ENCODE measurements around the gene DEFB132. TPM values are rescaled to one million over a fixed set of nuclear protein-coding genes. Genes with fewer than 3 reads are reported as not detected.

Gene DEFB132
- total RNA-seq, 1 experiment from 2014 or later: not detected

- no peaks in the 10 kb centered on the region for H3K9me3 ChIP-seq (ENCODE audit: low read depth, low read length, poor library complexity, severe bottlenecking)
- H3K4me1 ChIP-seq (ENCODE audit: insufficient read depth, low read length, poor library complexity, severe bottlenecking): peaks cover 31% of the 10 kb centered on the region
- peak; percentile 96 for DNase-seq (ENCODE audit: low spot score)
- intact Hi-C loops (cut with micrococcal nuclease; ENCODE audit: unreplicated experiment): loop anchor here (1.0 kb wide), 1 partner anchor 30 kb away; no protein-coding TSS in a partner anchor
- POLR2A ChIA-PET (ENCODE audit: low non-redundant PET): interaction anchor here (1.1 kb wide), 1 partner anchor 13 kb away, joined by 9 read pairs; no protein-coding TSS in a partner anchor
- TF ChIP-seq, protein P1, sequence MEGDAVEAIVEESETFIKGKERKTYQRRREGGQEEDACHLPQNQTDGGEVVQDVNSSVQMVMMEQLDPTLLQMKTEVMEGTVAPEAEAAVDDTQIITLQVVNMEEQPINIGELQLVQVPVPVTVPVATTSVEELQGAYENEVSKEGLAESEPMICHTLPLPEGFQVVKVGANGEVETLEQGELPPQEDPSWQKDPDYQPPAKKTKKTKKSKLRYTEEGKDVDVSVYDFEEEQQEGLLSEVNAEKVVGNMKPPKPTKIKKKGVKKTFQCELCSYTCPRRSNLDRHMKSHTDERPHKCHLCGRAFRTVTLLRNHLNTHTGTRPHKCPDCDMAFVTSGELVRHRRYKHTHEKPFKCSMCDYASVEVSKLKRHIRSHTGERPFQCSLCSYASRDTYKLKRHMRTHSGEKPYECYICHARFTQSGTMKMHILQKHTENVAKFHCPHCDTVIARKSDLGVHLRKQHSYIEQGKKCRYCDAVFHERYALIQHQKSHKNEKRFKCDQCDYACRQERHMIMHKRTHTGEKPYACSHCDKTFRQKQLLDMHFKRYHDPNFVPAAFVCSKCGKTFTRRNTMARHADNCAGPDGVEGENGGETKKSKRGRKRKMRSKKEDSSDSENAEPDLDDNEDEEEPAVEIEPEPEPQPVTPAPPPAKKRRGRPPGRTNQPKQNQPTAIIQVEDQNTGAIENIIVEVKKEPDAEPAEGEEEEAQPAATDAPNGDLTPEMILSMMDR (conservative IDR thresholded peaks at IDR 0.05; ENCODE audit: low read depth, low read length): no peak; the same call in 1 of the 2 replicates
- TF ChIP-seq EZH2 (IDR thresholded peaks at IDR 0.05; ENCODE audit: borderline replicate concordance, low read depth, low read length, poor library complexity, severe bottlenecking): no peak
- no peaks in the 10 kb centered on the region for H3K27me3 ChIP-seq (replicated peaks; ENCODE audit: insufficient read depth, low read depth, low read length, poor library complexity)
- TSS peak; percentile 86 for BruUV-seq (replicated peaks)
- H3K36me3 ChIP-seq (ENCODE audit: insufficient read depth, low read length, poor library complexity, severe bottlenecking): peaks cover 12% of the 10 kb centered on the region
- CTCF ChIA-PET: no interaction called here
- peak within 1 kb of the TSS; percentile 88 for H3K4me3 ChIP-seq (ENCODE audit: low read depth, low read length, poor library complexity, severe bottlenecking)
- peak within 1 kb of the TSS; percentile 99 for H3K27ac ChIP-seq (ENCODE audit: low read depth, low read length, poor library complexity, severe bottlenecking)
Measured at GRCh38 chr20:297098-297924, 39.8 kb downstream of the DEFB132 start, which contains the start of gene ZCCHC3. ZCCHC3 (plus strand) TSS chr20:297570; CDS start chr20:297587, 17 bp downstream.

DNA sequence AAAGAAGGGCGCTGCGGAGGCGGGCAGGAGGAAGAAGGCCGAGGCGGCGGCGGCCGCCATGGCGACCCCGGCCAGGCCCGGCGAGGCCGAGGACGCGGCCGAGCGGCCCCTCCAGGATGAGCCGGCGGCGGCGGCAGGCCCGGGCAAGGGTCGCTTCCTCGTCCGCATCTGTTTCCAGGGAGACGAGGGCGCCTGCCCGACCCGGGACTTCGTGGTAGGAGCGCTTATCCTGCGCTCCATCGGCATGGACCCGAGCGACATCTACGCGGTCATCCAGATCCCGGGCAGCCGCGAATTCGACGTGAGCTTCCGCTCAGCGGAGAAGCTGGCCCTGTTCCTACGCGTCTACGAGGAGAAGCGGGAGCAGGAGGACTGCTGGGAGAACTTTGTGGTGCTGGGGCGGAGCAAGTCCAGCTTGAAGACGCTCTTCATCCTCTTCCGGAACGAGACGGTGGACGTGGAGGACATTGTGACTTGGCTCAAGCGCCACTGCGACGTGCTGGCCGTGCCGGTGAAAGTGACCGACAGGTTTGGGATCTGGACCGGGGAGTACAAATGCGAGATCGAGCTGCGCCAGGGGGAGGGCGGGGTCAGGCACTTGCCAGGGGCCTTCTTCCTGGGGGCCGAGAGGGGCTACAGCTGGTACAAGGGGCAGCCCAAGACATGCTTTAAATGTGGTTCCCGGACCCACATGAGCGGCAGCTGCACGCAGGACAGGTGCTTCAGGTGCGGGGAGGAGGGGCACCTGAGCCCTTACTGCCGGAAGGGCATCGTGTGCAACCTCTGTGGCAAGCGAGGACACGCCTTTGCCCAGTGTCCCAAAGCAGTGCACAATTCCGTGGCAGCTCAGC lies 40.6 kb downstream of the DEFB132 start:
- Histone ChIP-seq H3K4me3 (ENCODE audit: low read depth, low read length, poor library complexity, severe bottlenecking) (peak overlapping the region; percentile 88), H3K9me3 (ENCODE audit: low read depth, low read length, poor library complexity, severe bottlenecking) (no peaks in the 10 kb centered on the region), H3K36me3 (ENCODE audit: insufficient read depth, low read length, poor library complexity, severe bottlenecking) (peaks cover 12% of the 10 kb centered on the region), H3K27ac (ENCODE audit: low read depth, low read length, poor library complexity, severe bottlenecking) (peak overlapping the region; percentile 99), H3K4me1 (ENCODE audit: insufficient read depth, low read length, poor library complexity, severe bottlenecking) (peaks cover 32% of the 10 kb centered on the region), H3K27me3 (replicated peaks; ENCODE audit: insufficient read depth, low read depth, low read length, poor library complexity) (no peaks in the 10 kb centered on the region)
- ChIA-PET CTCF (interaction anchor here (0.7 kb wide), 3 partner anchors 12 to 56 kb away, joined by 3 to 8 read pairs (median 4); no protein-coding TSS in a partner anchor), POLR2A (ENCODE audit: low non-redundant PET) (no interaction called here)
- no TSS peak for BruUV-seq (replicated peaks)
- TF ChIP-seq, protein P1 (conservative IDR thresholded peaks at IDR 0.05; ENCODE audit: low read depth, low read length): no peak
- no peak for TF ChIP-seq EZH2 (IDR thresholded peaks at IDR 0.05; ENCODE audit: borderline replicate concordance, low read depth, low read length, poor library complexity, severe bottlenecking)
- intact Hi-C loops (cut with micrococcal nuclease; ENCODE audit: unreplicated experiment): loop anchor here (1.0 kb wide), 1 partner anchor 29 kb away; no protein-coding TSS in a partner anchor
- peak; percentile 72 for DNase-seq (ENCODE audit: low spot score)

GRCh38 chr20:298776-299391 lies 41.4 kb downstream of the DEFB132 start:
- DNase-seq (ENCODE audit: low spot score): peak; percentile 44
- Histone ChIP-seq H3K36me3 (ENCODE audit: insufficient read depth, low read length, poor library complexity, severe bottlenecking) (peaks cover 12% of the 10 kb centered on the region), H3K9me3 (ENCODE audit: low read depth, low read length, poor library complexity, severe bottlenecking) (no peaks in the 10 kb centered on the region), H3K4me1 (ENCODE audit: insufficient read depth, low read length, poor library complexity, severe bottlenecking) (peaks cover 32% of the 10 kb centered on the region), H3K4me3 (ENCODE audit: low read depth, low read length, poor library complexity, severe bottlenecking) (peak overlapping the region; percentile 88), H3K27me3 (replicated peaks; ENCODE audit: insufficient read depth, low read depth, low read length, poor library complexity) (no peaks in the 10 kb centered on the region), H3K27ac (ENCODE audit: low read depth, low read length, poor library complexity, severe bottlenecking) (peak overlapping the region; percentile 99)
- ChIA-PET POLR2A (ENCODE audit: low non-redundant PET) (no interaction called here), CTCF (interaction anchor here (0.7 kb wide), 1 partner anchor 55 kb away, joined by 3 read pairs; no protein-coding TSS in a partner anchor)
- intact Hi-C loops (cut with micrococcal nuclease; ENCODE audit: unreplicated experiment): no loop called here
- no TSS peak for BruUV-seq (replicated peaks)
- no peak for TF ChIP-seq EZH2 (IDR thresholded peaks at IDR 0.05; ENCODE audit: borderline replicate concordance, low read depth, low read length, poor library complexity, severe bottlenecking)
- TF ChIP-seq, protein P1 (conservative IDR thresholded peaks at IDR 0.05; ENCODE audit: low read depth, low read length): no peak
